ENCODE data around the gene PES1. TPM values are rescaled to one million over a fixed set of nuclear protein-coding genes. Genes with fewer than 3 reads are reported as not detected.

PES1 gene
- total and polyA plus RNA-seq, 2 of the 13 experiments (the other 11 are each of a cell fraction or from before 2014, with no cell fraction given), result 65.1 to 94.7 TPM

DNA sequence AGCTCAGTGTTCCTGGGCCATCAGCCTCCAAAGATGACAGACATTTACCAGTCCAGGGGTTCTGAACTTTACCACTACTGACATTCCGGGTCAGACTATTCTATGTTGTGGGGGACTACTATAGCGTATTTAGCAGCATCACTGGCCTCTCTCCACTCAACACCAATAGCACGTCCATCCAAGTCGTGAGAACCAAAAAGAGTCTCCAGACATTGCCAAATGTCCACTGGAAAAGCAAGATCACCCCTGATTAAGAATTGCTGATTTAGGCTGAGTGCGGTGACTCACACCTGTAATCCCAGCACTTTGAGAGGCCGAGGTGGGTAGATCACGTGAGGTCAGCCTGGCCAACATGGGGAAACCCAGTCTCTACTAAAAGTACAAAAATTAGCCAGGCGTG, 5.3 kb downstream of the PES1 start:
- Histone ChIP-seq H4K20me1 (ENCODE audit: insufficient read depth, low read length) (no peaks in the 10 kb centered on the region; the same call in 1 of the 2 replicates), H3K79me2 (ENCODE audit: insufficient read depth, low read length) (peaks cover 24% of the 10 kb centered on the region), H3K27me3 (ENCODE audit: control insufficient read depth in 1 of 2, insufficient read depth in 2 of 2, low read length in 2 of 2) (no peaks in the 10 kb centered on the region; a peak in 1 of 5 replicates), H3K27ac (ENCODE audit: extremely low read length, insufficient read depth, low read length) (no peak overlapping the region), H3K36me3 (replicated peaks in 1 of 2; ENCODE audit: control insufficient read depth in 1 of 2, insufficient read depth in 2 of 2, low read length in 2 of 2) (peaks cover 58 to 78% of the 10 kb centered on the region in 2 experiments), H2AFZ (ENCODE audit: low read length) (no peak overlapping the region), H3K9me3 (ENCODE audit: low read length) (no peaks in the 10 kb centered on the region), H3K4me1 (ENCODE audit: insufficient read depth, low read length) (peaks cover 14% of the 10 kb centered on the region), H3K4me3 (replicated peaks in 1 of 3; ENCODE audit: insufficient read depth in 1 of 3, low read depth in 2 of 3, low read length in 3 of 3) (no peak overlapping the region), H3K4me2 (ENCODE audit: low read depth, low read length) (no peak overlapping the region), H3K9ac (ENCODE audit: insufficient read depth, low read depth, low read length) (no peak overlapping the region)
- ChIA-PET POLR2A (interaction anchor here (0.8 kb wide), 1 partner anchor 15 kb away, joined by 3 read pairs; no protein-coding TSS in a partner anchor), CTCF (ENCODE audit: low intra/inter-chr PET ratio, low total read pairs) (no interaction called here)
- FAIRE-seq (no peak), ATAC-seq (no peak), DNase-seq (ENCODE audit: low spot score) (no peak)
- WGBS (ENCODE audit: low lambda C conversion rate), result 96% methylated on average over 8 of the region's 8 CpGs
- intact Hi-C loops (cut with micrococcal nuclease; ENCODE audit: unreplicated experiment) (no loop called here), in situ Hi-C loops (cut with HindIII; ENCODE audit: extremely low pct_ligation_motif_present, low pct_unique_long_range_greater_than_20kb) (no loop called here)
- TF ChIP-seq SIX4 (CRISPR knock-in tag; IDR thresholded peaks at IDR 0.05) (no peak), TCF7L2 (IDR thresholded peaks at IDR 0.05; ENCODE audit: low read depth, low read length) (no peak), HNF4G (IDR thresholded peaks at IDR 0.05; ENCODE audit: borderline replicate concordance, low read depth, low read length) (no peak), HNF4G (CRISPR knock-in tag; IDR thresholded peaks at IDR 0.05; ENCODE audit: borderline replicate concordance, low read depth) (no peak), SMAD9 (CRISPR knock-in tag; IDR thresholded peaks at IDR 0.05) (no peak), TBX3 (IDR thresholded peaks at IDR 0.05; ENCODE audit: borderline replicate concordance) (no peak), THYN1 (CRISPR knock-in tag; IDR thresholded peaks at IDR 0.05; ENCODE audit: borderline replicate concordance, low read depth) (no peak), NONO (IDR thresholded peaks at IDR 0.05) (no peak), NONO (CRISPR knock-in tag; conservative IDR thresholded peaks at IDR 0.05) (no peak), RFX3 (CRISPR knock-in tag; IDR thresholded peaks at IDR 0.05) (no peak), ZNF510 (CRISPR knock-in tag; IDR thresholded peaks at IDR 0.05; ENCODE audit: low read depth) (no peak), XBP1 (CRISPR knock-in tag; IDR thresholded peaks at IDR 0.05) (no peak), ZNF788 (CRISPR knock-in tag; IDR thresholded peaks at IDR 0.05; ENCODE audit: borderline replicate concordance) (no peak), ZNF232 (CRISPR knock-in tag; IDR thresholded peaks at IDR 0.05; ENCODE audit: borderline replicate concordance) (no peak)
- TF ChIP-seq, protein P1, sequence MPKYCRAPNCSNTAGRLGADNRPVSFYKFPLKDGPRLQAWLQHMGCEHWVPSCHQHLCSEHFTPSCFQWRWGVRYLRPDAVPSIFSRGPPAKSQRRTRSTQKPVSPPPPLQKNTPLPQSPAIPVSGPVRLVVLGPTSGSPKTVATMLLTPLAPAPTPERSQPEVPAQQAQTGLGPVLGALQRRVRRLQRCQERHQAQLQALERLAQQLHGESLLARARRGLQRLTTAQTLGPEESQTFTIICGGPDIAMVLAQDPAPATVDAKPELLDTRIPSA (CRISPR knock-in tag; IDR thresholded peaks at IDR 0.05; ENCODE audit: borderline replicate concordance), result no peak
- TF ChIP-seq, protein P2, sequence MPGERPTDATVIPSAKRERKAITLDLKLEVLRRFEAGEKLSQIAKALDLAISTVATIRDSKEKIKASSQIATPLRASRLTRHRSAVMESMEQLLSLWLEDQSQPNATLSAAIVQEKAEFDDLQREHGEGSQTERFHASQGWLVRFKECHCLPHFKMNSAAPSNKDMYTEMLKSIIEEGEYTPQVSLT (CRISPR knock-in tag; IDR thresholded peaks at IDR 0.05; ENCODE audit: borderline replicate concordance, low read depth), result no peak
- TF ChIP-seq, protein P3, sequence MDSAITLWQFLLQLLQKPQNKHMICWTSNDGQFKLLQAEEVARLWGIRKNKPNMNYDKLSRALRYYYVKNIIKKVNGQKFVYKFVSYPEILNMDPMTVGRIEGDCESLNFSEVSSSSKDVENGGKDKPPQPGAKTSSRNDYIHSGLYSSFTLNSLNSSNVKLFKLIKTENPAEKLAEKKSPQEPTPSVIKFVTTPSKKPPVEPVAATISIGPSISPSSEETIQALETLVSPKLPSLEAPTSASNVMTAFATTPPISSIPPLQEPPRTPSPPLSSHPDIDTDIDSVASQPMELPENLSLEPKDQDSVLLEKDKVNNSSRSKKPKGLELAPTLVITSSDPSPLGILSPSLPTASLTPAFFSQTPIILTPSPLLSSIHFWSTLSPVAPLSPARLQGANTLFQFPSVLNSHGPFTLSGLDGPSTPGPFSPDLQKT (CRISPR knock-in tag; IDR thresholded peaks at IDR 0.05; ENCODE audit: borderline replicate concordance), result no peak
- no TSS peak for BruUV-seq (replicated peaks)

Measured in HepG2 (cell line).